GM12892 (cell line): ENCODE measurements around the gene TPST1.

Experiments used
- POLR2A ChIP-seq: IDR thresholded peaks from 2 replicates; pipeline ENCODE4 v1.6.1; 2011; ENCODE audit warnings: low read depth, low read length, control low read depth
- TAF1 ChIP-seq: IDR thresholded peaks from 2 replicates; pipeline ENCODE4 v1.6.1; 2011; ENCODE audit warnings: low read depth, mild to moderate bottlenecking, control low read depth, low read length, borderline replicate concordance

- TF ChIP-seq TAF1 (no peak), POLR2A (no peak)
Observed at GRCh38 chr7:66323114-66323796, 118.1 kb downstream of the TPST1 start.
